GM18511 (cell line): ENCODE results near the gene RPL13A.

ENCODE experiments used
- ATAC-seq: cut with Tn5 transposase; IDR thresholded peaks from one replicate; pipeline ENCODE4 v1.9.1; 2021; ENCODE audit warnings: mild to moderate bottlenecking, moderate library complexity; ENCODE audit not compliant: unreplicated experiment

Gene RPL13A

DNA sequence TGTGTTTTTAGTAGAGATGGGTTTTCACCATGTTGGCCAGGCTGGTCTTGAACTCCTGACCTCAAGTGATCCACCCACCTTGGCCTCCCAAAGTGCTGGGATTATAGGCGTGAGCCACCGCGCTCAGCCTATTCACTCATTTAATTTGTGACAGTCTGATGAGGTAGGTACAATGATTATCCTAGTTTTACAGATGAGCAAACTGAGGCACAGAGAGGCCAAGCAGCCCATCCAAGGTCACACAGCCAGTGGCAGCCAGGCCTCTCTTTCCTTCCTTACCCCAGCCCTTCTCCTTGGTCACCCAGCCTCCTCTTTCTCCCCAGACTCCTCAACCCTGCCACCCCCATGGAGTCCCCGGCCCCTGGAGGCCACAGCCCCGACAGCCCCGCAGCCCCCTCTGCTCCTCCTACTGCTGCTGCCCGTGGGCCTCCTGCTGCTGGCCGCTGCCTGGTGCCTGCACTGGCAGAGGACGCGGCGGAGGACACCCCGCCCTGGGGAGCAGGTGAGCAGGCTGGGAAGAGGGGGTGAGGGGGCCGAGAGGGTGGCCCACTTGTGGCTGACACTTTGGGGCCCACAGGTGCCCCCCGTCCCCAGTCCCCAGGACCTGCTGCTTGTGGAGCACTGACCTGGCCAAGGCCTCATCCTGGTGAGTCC lies 7.3 kb upstream of the RPL13A start:
- ATAC-seq: no peak

- ATAC-seq: no peak
These were observed 6.3 kb upstream of the RPL13A start for GRCh38 chr19:49481020-49481683.

- ATAC-seq: no peak
These were observed 1.2 kb upstream of the RPL13A start for GRCh38 chr19:49486232-49486631.

GRCh38 chr19:49486710-49487276 lies 615 bp upstream of the RPL13A start:
- ATAC-seq: no peak

- no peak for ATAC-seq
These were observed 846 bp downstream of the RPL13A start for GRCh38 chr19:49488046-49488862.

DNA sequence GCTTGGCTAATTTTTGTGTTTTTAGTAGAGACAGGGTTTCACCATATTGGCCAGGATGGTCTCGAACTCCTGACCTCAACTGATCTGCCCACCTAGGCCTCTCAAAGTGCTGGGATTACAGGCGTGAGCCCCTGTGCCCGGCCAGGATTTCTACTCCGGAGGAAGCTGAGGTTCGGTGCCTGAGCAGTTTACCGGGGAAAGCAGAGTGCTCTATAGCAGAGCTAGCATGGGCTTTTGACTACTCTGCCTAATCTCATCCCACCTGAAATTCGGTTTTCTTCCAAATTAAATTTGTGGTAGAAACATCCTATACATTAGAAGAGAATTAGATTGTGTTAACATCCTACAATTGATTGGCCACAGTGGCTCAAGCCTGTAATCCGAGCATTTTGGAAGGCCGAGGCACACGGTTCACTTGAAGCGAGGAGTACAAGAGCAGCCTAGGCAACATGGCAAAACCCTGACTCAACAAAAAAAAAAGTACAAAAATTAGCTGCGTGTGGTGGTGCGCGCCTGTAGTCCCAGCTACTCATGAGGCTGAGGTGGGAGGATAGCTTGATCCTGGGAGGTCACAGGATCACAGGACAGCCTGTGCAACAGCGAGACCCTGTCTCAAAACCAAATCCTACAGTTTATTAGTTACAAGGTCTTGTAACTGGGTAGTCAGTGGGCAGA lies 1.6 kb downstream of the RPL13A start:
- no peak for ATAC-seq

- no peak for ATAC-seq
These were observed 2.3 kb downstream of the RPL13A start for GRCh38 chr19:49489601-49490167.

- no peak for ATAC-seq
These were observed 3.0 kb downstream of the RPL13A start for GRCh38 chr19:49490287-49491029.

DNA sequence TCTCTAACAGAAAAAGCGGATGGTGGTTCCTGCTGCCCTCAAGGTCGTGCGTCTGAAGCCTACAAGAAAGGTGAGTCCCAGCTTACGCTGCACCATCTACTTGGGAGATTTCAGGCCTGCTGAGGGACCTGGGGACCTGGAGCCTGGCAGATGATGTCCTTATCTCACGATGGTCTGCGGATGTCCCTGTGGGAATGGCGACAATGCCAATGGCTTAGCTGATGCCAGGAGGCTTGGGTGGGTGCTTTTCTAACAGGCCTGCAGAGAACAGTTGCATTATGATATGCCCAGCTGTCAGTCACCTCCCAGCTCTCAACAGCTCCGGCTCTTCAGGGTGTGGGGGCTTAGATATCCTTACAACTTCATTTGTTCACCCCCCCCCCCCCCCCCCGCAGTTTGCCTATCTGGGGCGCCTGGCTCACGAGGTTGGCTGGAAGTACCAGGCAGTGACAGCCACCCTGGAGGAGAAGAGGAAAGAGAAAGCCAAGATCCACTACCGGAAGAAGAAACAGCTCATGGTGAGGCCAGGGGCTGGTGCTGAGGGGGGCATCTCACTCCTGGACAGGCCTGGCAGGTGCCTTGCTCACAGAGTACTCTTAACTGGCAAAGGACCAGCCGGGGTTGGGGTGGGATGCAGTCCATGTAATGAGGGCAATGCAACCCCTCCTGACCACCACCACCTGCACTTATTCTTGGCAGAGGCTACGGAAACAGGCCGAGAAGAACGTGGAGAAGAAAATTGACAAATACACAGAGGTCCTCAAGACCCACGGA lies 3.8 kb downstream of the RPL13A start:
- no peak for ATAC-seq

DNA sequence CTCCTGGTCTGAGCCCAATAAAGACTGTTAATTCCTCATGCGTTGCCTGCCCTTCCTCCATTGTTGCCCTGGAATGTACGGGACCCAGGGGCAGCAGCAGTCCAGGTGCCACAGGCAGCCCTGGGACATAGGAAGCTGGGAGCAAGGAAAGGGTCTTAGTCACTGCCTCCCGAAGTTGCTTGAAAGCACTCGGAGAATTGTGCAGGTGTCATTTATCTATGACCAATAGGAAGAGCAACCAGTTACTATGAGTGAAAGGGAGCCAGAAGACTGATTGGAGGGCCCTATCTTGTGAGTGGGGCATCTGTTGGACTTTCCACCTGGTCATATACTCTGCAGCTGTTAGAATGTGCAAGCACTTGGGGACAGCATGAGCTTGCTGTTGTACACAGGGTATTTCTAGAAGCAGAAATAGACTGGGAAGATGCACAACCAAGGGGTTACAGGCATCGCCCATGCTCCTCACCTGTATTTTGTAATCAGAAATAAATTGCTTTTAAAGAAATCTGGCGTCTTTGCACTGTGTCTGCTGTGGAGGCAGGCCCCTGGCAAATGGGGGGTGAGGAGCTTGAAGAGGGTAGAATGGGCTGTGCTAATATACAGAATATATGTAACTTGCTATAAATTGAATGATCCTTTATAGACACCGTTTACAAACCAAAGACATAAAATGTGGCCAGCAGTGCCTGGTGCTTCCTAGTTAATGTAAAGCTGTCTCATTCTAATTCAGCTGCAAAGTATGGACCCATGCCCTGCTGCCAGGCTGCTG lies 4.6 kb downstream of the RPL13A start:
- no peak for ATAC-seq

- no peak for ATAC-seq
These were observed 5.4 kb downstream of the RPL13A start for GRCh38 chr19:49492573-49493405.

GRCh38 chr19:49496574-49497008 lies 9.2 kb downstream of the RPL13A start:
- no peak for ATAC-seq

DNA sequence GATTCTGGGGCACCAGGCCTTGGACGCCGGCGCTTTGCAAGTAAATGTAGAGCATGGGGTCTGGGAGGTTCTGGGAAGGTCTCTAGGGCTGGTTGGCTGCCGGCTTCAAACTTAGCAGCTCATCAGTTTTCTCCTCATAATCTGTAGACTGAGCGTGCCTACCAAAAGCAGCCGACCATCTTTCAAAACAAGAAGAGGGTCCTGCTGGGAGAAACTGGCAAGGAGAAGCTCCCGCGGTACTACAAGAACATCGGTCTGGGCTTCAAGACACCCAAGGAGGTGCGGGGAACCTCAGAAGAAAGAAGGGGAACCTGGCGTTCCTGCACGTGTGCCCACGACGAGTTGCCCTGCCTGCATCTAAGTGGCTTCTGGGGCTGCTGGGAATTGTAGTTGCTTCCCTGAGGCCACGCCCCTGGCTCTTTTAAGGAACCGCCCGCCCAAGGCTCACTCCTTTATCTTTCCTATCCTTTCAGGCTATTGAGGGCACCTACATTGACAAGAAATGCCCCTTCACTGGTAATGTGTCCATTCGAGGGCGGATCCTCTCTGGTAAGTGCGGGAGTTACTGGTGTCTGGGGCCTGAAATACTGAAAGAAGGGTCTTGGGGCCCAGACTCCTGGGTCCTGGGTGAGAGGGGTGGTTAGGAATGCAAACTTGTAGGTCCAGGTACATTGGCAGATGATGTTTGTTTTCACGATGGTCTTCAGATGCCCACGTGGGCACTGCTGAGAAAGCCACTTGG lies 9.8 kb downstream of the RPL13A start:
- ATAC-seq: no peak

GRCh38 chr19:49497789-49498103 lies 10.3 kb downstream of the RPL13A start:
- ATAC-seq: no peak

GRCh38 chr19:49498475-49498874 lies 11.1 kb downstream of the RPL13A start:
- ATAC-seq: no peak

DNA sequence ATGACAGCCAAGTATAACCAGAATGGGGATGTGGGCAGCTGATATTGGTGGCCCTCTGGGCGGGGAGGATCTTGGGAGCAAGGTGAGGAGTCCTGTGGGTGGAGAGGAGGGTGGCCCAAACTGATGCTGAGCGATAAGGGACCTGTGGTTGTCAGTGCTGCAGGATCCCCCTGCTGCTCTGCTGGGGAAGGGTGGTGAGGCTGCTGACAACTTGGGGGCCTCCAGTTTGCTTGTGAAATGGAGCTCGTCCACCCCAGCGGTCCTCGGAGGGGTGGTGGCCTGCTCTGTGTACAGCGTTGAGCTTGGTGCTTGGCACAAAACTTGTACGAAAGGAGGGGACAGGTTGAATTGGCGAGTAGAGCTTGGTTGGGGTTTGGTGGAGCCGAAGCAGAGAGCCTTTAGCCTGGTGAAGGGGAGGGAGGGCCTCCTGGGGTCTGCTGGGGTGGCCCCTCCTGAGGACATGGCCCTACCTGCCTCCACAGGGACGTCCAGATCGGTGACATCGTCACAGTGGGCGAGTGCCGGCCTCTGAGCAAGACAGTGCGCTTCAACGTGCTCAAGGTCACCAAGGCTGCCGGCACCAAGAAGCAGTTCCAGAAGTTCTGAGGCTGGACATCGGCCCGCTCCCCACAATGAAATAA lies 11.7 kb downstream of the RPL13A start:
- ATAC-seq: no peak
